Ureter (tissue), 1 donor: ENCODE data around the gene PPP1R12C. TPM values are rescaled to one million over a fixed set of nuclear protein-coding genes. Genes with fewer than 3 reads are reported as not detected.

Source experiments
- DNase-seq: peaks from one replicate; pipeline ENCODE4 v3.0.0-alpha.2; 2020; ENCODE audit warnings: low spot score
- total RNA-seq: library from RNA; stranded (reverse); gene quantifications from one replicate; pipeline ENCODE4 v1.2.4, GENCODE V29; 2023
- donor health status: DM: yes; HTN: yes; CAD: no.

Gene PPP1R12C
- total RNA-seq, 1 donor from 2014 or later: 183 TPM

GRCh38 chr19:55091126-55091910 is 26.1 kb downstream of the PPP1R12C start:
- DNase-seq: no peak

- DNase-seq: no peak
These were observed 26.9 kb downstream of the PPP1R12C start for GRCh38 chr19:55090564-55090963.

GRCh38 chr19:55089342-55089944 is 28.0 kb downstream of the PPP1R12C start:
- DNase-seq: no peak

GRCh38 chr19:55088543-55089341 is 28.7 kb downstream of the PPP1R12C start:
- no peak for DNase-seq

GRCh38 chr19:55088021-55088451 is 29.4 kb downstream of the PPP1R12C start:
- DNase-seq: no peak

- DNase-seq: no peak
These were observed 29.9 kb downstream of the PPP1R12C start for GRCh38 chr19:55087542-55087901.

GRCh38 chr19:55086730-55087541 is 30.5 kb downstream of the PPP1R12C start:
- peak; percentile 91 for DNase-seq

- no peak for DNase-seq
These were observed 31.3 kb downstream of the PPP1R12C start for GRCh38 chr19:55085923-55086715.

- no peak for DNase-seq
These were observed 33.0 kb downstream of the PPP1R12C start for GRCh38 chr19:55084416-55084815.

- DNase-seq: no peak
These were observed 34.2 kb downstream of the PPP1R12C start for GRCh38 chr19:55083004-55083850.

- no peak for DNase-seq
These were observed 35.2 kb downstream of the PPP1R12C start for GRCh38 chr19:55082020-55082851.

- DNase-seq: no peak
These were observed 35.7 kb downstream of the PPP1R12C start for GRCh38 chr19:55081770-55082019.

GRCh38 chr19:55080968-55081769 is 36.3 kb downstream of the PPP1R12C start:
- peak; percentile 86 for DNase-seq

GRCh38 chr19:55080121-55080967 is 37.1 kb downstream of the PPP1R12C start:
- peak; percentile 77 for DNase-seq

GRCh38 chr19:55079400-55080038 is 37.9 kb downstream of the PPP1R12C start:
- no peak for DNase-seq

- no peak for DNase-seq
These were observed 38.4 kb downstream of the PPP1R12C start for GRCh38 chr19:55078996-55079395.

- no peak for DNase-seq
These were observed 40.3 kb downstream of the PPP1R12C start for GRCh38 chr19:55077106-55077505.
